Testis (tissue), 3 donors: ENCODE data around the gene HNRNPF. TPM values are rescaled to one million over a fixed set of nuclear protein-coding genes. Genes with fewer than 3 reads are reported as not detected.

ENCODE experiments used
- DNase-seq: peaks from one replicate; pipeline ENCODE4 v3.0.0-alpha.2; 2019
- H3K27ac ChIP-seq, 2 donors: fragments of 200-600 bp; sonication (generic); one replicate each; pipeline ENCODE4 v1.5.1; 2019
- H3K27me3 ChIP-seq: fragments of 200-600 bp; sonication (generic); one replicate; pipeline ENCODE4 v1.5.1; 2019
- H3K36me3 ChIP-seq: fragments of 200-600 bp; sonication (generic); one replicate; pipeline ENCODE4 v1.5.1; 2017; ENCODE audit warnings: low read depth; ENCODE audit errors: missing control alignments
- H3K4me1 ChIP-seq: fragments of 200-600 bp; sonication (generic); one replicate; pipeline ENCODE4 v1.5.1; 2019
- H3K4me3 ChIP-seq, 2 donors: fragments of 200-600 bp; sonication (generic); one replicate each; pipeline ENCODE4 v1.5.1; 2017 to 2019
- H3K9me3 ChIP-seq: fragments of 200-600 bp; sonication (generic); one replicate; pipeline ENCODE4 v1.5.1; 2017
- POLR2A ChIP-seq: fragments of 450-650 bp; IDR thresholded peaks from one replicate; pipeline ENCODE4 v1.6.1; 2017; ENCODE audit warnings: antibody characterized with exemption, mild to moderate bottlenecking, moderate library complexity
- WGBS, 2 donors: methylation state at CpG; one replicate each; pipeline ENCODE4 v1.1.5; 2018; 5-methylcytosine and 5-hydroxymethylcytosine counted together
- intact Hi-C: fragments of 100-400 bp; cut with DNase I; formaldehyde crosslinking; loops from one replicate; pipeline ENCODE4 v1.15.1; 2023; ENCODE audit warnings: low total_unique reads
- polyA plus RNA-seq: library from polyadenylated mRNA; stranded (reverse); fragments of 350-450 nt; fragmentation: Illumina TruSeq; extraction: RNeasy Lipid Tissue Mini Kit (QIAGEN cat#74804); gene quantifications from one replicate; pipeline ENCODE4 v1.2.3, GENCODE V29; 2014; ENCODE audit warnings: low read depth, low replicate concordance; ENCODE audit not compliant: insufficient read depth
- total RNA-seq, 2 donors: library from RNA; depleted of rRNA; stranded (reverse); fragments of >200 nt; gene quantifications; one replicate each; pipeline ENCODE4 v1.2.3, GENCODE V29; 2016
- TF ChIP-seq, protein P1 (sequence below), 3 experiments: fragments of 450-650 bp in 2 of 3; fragments of 200-600 bp in 1 of 3; sonication (generic) in 1 of 3; IDR thresholded peaks; one replicate each; pipeline ENCODE4 v1.5.1; 2016 to 2019; ENCODE audit warnings: antibody characterized with exemption in 3 of 3, mild to moderate bottlenecking in 2 of 3, moderate library complexity in 1 of 3

Gene HNRNPF
- total and polyA plus RNA-seq, 3 donors from 2014 or later, result 120 to 232 (median 159) TPM

GRCh38 chr10:43407576-43408330 lies 1.2 kb downstream of the HNRNPF start:
- Histone ChIP-seq H3K4me3 (peak overlapping the region; percentile 82 to 95), H3K4me1 (peaks cover 16% of the 10 kb centered on the region), H3K27me3 (no peaks in the 10 kb centered on the region), H3K9me3 (no peaks in the 10 kb centered on the region), H3K36me3 (no peaks in the 10 kb centered on the region), H3K27ac (peak overlapping the region; percentile 97 to 100)
- intact Hi-C loops, result no loop called here
- DNase-seq, result peak; percentile 97
- TF ChIP-seq POLR2A, result no peak
- TF ChIP-seq, protein P1, sequence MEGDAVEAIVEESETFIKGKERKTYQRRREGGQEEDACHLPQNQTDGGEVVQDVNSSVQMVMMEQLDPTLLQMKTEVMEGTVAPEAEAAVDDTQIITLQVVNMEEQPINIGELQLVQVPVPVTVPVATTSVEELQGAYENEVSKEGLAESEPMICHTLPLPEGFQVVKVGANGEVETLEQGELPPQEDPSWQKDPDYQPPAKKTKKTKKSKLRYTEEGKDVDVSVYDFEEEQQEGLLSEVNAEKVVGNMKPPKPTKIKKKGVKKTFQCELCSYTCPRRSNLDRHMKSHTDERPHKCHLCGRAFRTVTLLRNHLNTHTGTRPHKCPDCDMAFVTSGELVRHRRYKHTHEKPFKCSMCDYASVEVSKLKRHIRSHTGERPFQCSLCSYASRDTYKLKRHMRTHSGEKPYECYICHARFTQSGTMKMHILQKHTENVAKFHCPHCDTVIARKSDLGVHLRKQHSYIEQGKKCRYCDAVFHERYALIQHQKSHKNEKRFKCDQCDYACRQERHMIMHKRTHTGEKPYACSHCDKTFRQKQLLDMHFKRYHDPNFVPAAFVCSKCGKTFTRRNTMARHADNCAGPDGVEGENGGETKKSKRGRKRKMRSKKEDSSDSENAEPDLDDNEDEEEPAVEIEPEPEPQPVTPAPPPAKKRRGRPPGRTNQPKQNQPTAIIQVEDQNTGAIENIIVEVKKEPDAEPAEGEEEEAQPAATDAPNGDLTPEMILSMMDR (IDR thresholded peaks at IDR 0.05), result peak in 2 of 3 experiments; percentile 28 to 30
- 0 to 1% methylated on average over 45 to 56 of the region's 56 CpGs for WGBS, 2 donors

GRCh38 chr10:43407148-43407575 lies 1.8 kb downstream of the HNRNPF start:
- Histone ChIP-seq H3K36me3 (no peaks in the 10 kb centered on the region), H3K27ac (peak overlapping the region; percentile 97 to 100), H3K4me3 (peak overlapping the region; percentile 82 to 95), H3K27me3 (no peaks in the 10 kb centered on the region), H3K4me1 (peaks cover 16% of the 10 kb centered on the region), H3K9me3 (no peaks in the 10 kb centered on the region)
- intact Hi-C loops, result no loop called here
- peak; percentile 53 for DNase-seq
- TF ChIP-seq POLR2A, result no peak
- TF ChIP-seq, protein P1 (IDR thresholded peaks at IDR 0.05), result no peak
- 0% methylated on average over 26 to 39 of the region's 59 CpGs for WGBS, 2 donors

DNA sequence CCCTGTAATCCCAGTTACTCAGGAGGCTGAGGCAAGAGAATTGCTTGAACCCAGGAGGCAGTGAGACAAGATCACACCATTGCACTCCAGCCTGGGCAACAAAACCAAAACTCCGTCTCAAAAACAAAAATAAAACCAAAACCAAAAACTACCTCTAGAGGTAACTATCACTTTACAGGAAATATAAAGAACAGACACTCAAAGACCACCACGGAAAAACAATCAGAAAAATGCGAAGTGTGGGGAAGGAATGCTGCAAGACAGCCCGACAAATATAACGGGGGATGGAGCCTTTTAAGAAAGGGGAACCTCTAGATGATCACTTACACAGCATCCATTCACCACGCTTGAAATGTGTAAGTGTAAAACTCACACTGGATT lies 4.3 kb downstream of the HNRNPF start:
- intact Hi-C loops, result no loop called here
- Histone ChIP-seq H3K27me3 (no peaks in the 10 kb centered on the region), H3K4me3 (no peak overlapping the region), H3K9me3 (no peaks in the 10 kb centered on the region), H3K36me3 (no peaks in the 10 kb centered on the region), H3K4me1 (peaks cover 16% of the 10 kb centered on the region), H3K27ac (no peak overlapping the region)
- no peak for TF ChIP-seq POLR2A
- TF ChIP-seq, protein P1 (IDR thresholded peaks at IDR 0.05), result no peak
- DNase-seq, result no peak
- WGBS, 2 donors, result 51 to 62% methylated on average over 6 of the region's 6 CpGs

DNA sequence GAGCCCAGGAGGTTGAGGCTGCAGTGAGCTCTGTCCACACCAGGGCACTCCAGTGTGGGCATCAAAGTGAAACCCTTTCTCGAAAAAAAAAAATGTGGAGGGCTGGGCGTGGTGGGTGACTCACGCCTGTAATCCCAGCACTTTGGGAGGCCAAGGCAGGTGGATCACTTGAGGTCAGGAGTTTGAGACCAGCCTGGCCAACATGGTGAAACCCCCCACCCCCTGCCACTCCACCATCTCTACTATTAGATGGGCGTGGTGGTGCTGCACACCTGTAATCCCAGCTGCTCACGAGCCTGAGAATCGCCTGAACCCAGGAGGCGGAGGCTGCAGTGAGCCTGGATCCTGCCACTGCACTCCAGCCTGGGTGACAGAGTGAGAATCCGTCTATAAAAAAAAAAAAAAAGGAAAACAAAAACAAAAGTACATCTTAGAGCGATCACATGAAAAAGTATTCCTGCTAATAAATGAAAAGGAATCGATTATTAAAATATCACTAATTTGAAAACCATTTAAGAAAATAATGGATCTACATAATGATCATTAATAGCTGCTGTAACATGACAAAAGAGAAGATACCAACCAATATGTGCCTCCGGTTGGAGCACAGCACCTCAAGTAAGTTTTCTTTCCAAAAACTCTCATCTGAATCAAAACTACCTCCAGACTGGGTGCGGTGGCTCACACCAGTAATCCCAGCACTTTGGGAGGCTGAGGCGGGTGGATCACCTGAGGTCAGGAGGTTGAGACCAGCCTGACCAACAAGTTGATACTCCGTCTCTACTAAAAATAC lies 4.9 kb downstream of the HNRNPF start:
- Histone ChIP-seq H3K27me3 (no peaks in the 10 kb centered on the region), H3K4me3 (no peak overlapping the region), H3K9me3 (no peaks in the 10 kb centered on the region), H3K27ac (no peak overlapping the region), H3K36me3 (no peaks in the 10 kb centered on the region), H3K4me1 (peaks cover 16% of the 10 kb centered on the region)
- intact Hi-C loops, result no loop called here
- DNase-seq, result no peak
- WGBS, 2 donors, result 76 to 85% methylated on average over 13 to 14 of the region's 14 CpGs
- TF ChIP-seq, protein P1 (IDR thresholded peaks at IDR 0.05), result no peak
- no peak for TF ChIP-seq POLR2A
